Activated CD4-positive, alpha-beta T cell treated with anti-CD3 and anti-CD28 coated beads, Interleukin-2, amount 50 U/mL, for 16 hours (primary cell): ENCODE results near the gene TMEM150A.
"Not testable (repeated sequence)": the region's sequence is repeated elsewhere in the genome, so short reads cannot be mapped to it uniquely, and the experiment has no call there.

Experiments used
- DNase-seq: peaks from one replicate; pipeline ENCODE4 v3.0.0-alpha.2; 2020

The TMEM150A gene

DNA sequence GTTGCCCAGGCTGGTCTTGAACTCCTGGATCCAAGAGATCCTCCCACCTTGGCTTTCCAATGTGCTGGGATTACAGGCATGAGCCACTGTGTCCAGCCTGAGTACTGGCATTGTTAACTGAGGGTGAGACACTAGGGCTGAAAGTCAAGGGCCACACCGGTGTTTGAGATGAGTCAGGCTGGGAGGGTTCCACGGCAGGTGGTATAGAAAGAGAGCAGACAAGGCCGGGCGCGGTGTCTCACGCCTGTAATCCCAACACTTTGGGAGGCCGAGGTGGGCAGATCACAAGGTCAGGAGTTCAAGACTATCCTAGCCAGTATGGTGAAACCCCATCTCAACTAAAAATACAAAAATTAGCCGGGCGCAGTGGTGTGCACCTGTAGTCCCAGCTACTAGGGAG is 10.2 kb downstream of the TMEM150A start:
- not testable (repeated sequence) for DNase-seq

- DNase-seq: no peak
These were observed 10.9 kb downstream of the TMEM150A start for GRCh38 chr2:85591563-85591962.

DNA sequence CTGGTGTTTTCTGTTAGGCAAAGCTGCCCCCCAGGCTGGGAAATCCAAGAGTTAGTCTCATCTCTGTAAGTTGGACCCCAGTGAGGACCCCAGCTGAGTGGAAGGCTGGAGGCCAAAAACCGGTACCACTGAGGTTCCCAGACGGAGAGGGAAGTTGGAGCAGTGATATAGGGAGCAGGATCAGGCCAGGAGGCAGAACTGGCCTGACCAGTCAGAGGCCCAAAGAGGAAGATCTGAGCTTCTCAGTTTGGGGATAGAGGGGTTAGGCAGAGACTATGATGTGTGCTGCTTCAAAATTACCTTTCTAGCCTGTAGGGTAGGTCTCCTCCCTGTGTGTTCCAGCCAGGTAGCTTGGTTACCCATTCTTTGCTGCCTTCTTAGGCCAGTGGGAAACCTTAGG is 11.5 kb downstream of the TMEM150A start:
- DNase-seq: no peak

- no peak for DNase-seq
These were observed 12.3 kb downstream of the TMEM150A start for GRCh38 chr2:85589982-85590791.

GRCh38 chr2:85589181-85589580 is 13.3 kb downstream of the TMEM150A start:
- no peak for DNase-seq

- no peak for DNase-seq
These were observed 13.9 kb downstream of the TMEM150A start for GRCh38 chr2:85588645-85589044.

GRCh38 chr2:85588236-85588635 is 14.3 kb downstream of the TMEM150A start:
- no peak for DNase-seq

GRCh38 chr2:85585781-85586105 is 16.8 kb downstream of the TMEM150A start:
- DNase-seq: no peak

GRCh38 chr2:85584857-85585780 is 17.4 kb downstream of the TMEM150A start:
- DNase-seq: peak; percentile 46

DNA sequence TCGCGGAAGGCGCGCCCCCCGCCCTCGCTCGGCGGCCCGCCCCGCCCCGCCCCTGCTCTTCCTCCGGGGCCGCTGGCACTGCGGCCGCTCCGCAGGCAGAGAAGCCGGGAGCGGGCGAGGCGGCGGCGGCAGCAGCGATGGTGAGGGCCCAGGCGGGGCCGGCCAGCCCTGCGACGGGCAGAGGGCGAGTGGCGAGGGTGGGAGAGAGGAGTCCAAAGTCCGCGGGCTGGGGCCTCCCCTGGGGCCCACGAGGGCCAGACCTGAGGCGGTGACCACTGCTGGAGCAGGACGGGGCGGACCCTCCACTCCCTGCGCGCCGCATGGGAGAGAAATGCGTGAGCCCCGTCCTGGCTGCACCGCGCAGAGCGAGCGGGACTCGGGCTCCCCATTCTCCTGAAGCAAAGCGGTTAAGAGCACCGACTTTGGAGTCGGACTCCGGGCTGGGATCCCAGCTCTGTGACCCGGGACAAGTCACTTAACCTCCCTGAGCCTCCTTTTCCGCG is 18.1 kb downstream of the TMEM150A start, which contains the start of gene VAMP5:
TSS of gene VAMP5 (plus strand) at position 78 of the 503 bp plus-strand sequence. CDS start at position 138, 60 bp downstream.
- DNase-seq: no peak

- peak; percentile 40 for DNase-seq
These were observed 18.7 kb downstream of the TMEM150A start for GRCh38 chr2:85583667-85584353.

GRCh38 chr2:85582492-85582891 is 20.0 kb downstream of the TMEM150A start:
- no peak for DNase-seq

- no peak for DNase-seq
These were observed 22.3 kb downstream of the TMEM150A start for GRCh38 chr2:85580206-85580605.

DNA sequence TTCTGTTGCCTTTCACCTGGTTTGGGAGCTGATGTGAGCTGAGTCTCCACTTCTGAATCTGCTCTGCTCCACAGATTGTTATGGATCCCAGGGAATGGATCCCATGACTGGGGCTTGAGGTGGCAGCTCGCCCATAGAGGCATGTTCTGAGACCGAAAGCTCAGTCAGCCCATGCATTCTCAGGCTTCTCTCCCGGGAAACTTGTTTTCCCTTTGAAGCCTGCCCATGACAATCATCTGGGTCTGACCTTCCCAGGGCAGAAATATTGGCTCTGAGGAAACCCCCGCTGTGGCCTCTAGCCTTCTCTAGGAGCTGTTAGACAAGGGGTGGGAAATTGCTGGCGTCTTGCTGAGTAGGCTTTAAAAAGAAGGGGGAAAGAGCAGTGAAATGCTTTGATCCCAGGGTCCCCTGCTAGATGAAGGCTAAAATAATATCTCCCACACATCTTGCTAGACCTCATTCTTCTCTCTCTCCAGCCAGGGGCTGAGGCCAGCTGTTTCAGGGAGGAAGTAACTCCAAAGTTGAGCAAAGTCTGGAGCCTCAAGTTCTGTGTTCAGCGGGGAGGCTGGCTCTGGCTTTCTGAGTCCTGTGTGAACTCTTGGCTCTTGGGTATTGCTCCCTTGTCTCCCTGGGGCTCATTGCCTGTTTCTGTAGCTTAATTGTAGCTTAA is 23.1 kb downstream of the TMEM150A start:
- no peak for DNase-seq

DNA sequence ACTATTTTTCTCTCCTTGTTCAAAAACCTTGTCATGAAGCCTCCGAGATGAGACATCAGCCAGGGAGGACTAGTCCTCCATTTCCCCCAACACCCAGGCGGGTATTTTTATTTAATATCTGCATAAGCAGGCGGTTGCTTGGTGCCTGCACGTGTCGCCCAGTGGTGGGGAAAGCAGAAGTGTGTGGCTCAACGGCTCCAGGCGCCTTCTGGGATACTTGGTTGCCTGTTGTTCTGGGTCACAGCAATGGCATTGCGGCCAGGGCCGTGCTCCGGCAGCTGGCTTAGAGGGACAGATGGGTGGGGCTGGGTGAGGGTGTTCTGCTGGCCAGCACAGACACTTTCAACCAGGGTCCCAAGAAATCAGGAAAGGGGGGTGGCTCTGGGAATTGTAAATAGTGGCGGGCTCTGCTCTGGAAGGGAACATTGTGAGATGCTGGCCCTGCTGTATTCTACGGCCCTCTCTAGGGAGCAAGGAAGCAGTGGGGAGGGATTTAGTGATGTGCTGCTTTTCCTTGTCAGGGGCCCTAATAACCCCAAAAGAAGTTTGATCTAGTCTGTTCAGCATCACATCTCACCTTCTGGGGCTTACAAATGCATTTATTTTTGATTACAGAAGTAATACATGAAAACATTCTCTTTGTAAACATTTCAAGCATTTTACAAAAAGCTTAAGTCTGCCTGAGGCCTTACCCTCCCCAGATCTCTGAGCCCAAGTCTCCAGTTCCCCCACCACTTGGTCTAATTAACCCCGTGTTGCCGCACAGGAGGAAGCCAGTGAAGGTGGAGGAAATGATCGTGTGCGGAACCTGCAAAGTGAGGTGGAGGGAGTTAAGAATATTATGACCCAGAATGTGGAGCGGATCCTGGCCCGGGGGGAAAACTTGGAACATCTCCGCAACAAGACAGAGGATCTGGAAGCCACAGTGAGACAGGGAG is 24.0 kb downstream of the TMEM150A start:
- DNase-seq: peak; percentile 29

DNA sequence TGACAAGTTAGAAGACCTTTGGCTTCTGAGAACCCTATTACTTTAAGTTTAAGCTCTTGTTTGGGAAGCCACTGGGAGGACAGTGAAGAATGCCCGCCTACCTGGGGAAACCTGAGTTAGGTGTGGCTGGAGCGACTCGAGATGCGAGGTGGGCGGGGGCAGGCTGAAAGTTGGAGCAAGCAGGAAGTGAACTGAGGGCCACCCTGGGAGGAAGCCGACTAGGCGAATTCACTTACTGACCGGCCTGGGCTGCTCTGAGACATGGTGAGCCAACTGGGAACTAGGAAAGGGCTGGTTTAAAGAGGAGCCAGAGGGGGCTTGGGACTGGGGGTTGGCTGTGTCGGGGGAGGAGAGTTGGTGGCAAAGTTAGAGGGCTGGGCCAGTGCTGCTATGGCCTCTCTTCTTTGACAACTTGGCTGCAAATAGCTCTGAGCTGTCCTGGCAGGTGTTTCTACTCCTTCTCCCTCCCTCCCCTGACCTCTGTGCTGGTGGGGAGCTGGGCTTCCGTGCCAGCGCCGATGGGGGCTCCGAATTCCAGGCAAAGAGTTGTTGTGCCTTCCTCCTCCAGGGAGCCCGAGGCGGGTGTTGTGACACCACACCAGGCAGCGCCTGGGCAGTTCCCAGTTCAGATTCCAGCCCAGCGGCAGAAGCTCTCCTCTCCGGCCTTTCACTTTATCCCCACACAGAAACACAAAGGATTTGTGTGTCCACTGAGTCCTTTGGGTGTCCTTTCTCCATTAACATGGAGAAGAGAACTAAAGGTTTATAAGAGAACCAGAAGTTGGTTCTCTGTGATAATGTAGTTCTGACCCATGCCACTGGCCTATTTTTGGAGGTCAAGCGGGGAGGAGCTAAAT is 24.9 kb downstream of the TMEM150A start, which contains the start of gene VAMP8:
TSS of gene VAMP8 (plus strand) at position 201 of the 857 bp plus-strand sequence. CDS start at position 262, 61 bp downstream.
- DNase-seq: peak; percentile 59

DNA sequence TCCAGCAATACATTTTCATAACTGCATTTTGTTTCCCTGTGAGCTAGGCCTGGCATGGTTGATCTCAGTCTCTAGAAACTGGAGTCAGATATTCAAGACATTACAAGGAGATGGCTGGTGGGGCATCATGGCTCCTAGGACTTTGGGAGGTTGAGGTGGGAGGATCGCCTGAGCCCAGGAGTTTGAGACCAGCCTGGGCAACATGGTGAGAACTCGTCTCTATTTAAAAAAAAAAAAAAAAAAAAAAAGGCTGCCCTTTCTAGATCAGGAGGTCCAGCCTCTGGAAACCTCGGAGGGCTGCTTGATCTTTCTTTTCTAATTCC is 25.5 kb downstream of the TMEM150A start:
- no peak for DNase-seq

- no peak for DNase-seq
These were observed 26.8 kb downstream of the TMEM150A start for GRCh38 chr2:85575739-85576138.

- DNase-seq: no peak
These were observed 36.2 kb downstream of the TMEM150A start for GRCh38 chr2:85566265-85566664.

DNA sequence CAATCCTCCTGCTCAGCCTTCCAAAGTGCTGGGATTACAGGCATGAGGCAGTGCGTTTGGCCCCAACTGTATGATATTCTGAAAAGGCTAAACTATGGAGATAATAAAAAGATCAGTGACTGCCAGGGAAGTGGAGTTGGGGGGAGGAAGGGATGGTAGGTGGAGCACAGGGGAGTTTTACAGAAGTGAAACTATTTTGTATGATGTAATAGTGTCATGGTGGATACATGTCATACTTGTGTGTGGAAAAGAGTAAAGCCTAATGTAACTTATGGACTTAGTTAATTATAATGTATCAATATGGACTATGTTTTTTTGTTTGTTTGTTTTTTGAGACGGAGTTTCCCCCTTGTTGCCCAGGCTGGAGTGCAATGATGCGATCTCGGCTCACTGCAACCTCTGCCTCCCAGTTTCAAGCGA is 38.3 kb downstream of the TMEM150A start:
- no peak for DNase-seq
